ENCODE data around the gene GFER.
"Not testable (repeated sequence)": the region's sequence is repeated elsewhere in the genome, so short reads cannot be mapped to it uniquely, and the experiment has no call there.

The GFER gene

GRCh38 chr16:1960665-1961630 lies 23.0 kb upstream of the GFER start:
- no peak for TF ChIP-seq CTCF (IDR thresholded peaks at IDR 0.05; ENCODE audit: extremely low read depth, missing control alignments)
- no peak for DNase-seq (ENCODE audit: low spot score)

GRCh38 chr16:1961651-1962067 lies 22.3 kb upstream of the GFER start:
- TF ChIP-seq CTCF (IDR thresholded peaks at IDR 0.05; ENCODE audit: extremely low read depth, missing control alignments), result no peak
- no peak for DNase-seq (ENCODE audit: low spot score)

- not testable (repeated sequence) for DNase-seq (ENCODE audit: low spot score)
Observed at GRCh38 chr16:1962161-1963153, 21.5 kb upstream of the GFER start.

GRCh38 chr16:1963806-1964505 lies 20.0 kb upstream of the GFER start:
- no peak for DNase-seq (ENCODE audit: low spot score)

GRCh38 chr16:1964506-1965395 lies 19.2 kb upstream of the GFER start, which contains the start of gene RPS2:
TSS of gene RPS2 (minus strand) at chr16:1964826. CDS start at chr16:1964625, 201 bp downstream.
- no peak for TF ChIP-seq CTCF (IDR thresholded peaks at IDR 0.05; ENCODE audit: extremely low read depth, missing control alignments)

More at GRCh38 chr16:1963806-1964505, 20.0 kb upstream of the GFER start:
- peak; percentile 35 for TF ChIP-seq CTCF (IDR thresholded peaks at IDR 0.05; ENCODE audit: extremely low read depth, missing control alignments)

GRCh38 chr16:1965396-1966001 lies 18.5 kb upstream of the GFER start:
- no peak for TF ChIP-seq CTCF (IDR thresholded peaks at IDR 0.05; ENCODE audit: extremely low read depth, missing control alignments)
- DNase-seq (ENCODE audit: low spot score), result no peak

More at GRCh38 chr16:1964506-1965395, 19.2 kb upstream of the GFER start, which contains the start of gene RPS2:
- peak; percentile 100 for DNase-seq (ENCODE audit: low spot score)

All from GM20000 (cell line).